HK-2 (cell line): ENCODE results near the gene PRKG1.
A peak's percentile ranks its signal among the peaks of the same experiment; 100 is the strongest.

ENCODE experiments used
- DNase-seq: peaks from one replicate; pipeline ENCODE4 v3.0.0-alpha.2; 2018; ENCODE audit not compliant: unreplicated experiment

The PRKG1 gene

DNA sequence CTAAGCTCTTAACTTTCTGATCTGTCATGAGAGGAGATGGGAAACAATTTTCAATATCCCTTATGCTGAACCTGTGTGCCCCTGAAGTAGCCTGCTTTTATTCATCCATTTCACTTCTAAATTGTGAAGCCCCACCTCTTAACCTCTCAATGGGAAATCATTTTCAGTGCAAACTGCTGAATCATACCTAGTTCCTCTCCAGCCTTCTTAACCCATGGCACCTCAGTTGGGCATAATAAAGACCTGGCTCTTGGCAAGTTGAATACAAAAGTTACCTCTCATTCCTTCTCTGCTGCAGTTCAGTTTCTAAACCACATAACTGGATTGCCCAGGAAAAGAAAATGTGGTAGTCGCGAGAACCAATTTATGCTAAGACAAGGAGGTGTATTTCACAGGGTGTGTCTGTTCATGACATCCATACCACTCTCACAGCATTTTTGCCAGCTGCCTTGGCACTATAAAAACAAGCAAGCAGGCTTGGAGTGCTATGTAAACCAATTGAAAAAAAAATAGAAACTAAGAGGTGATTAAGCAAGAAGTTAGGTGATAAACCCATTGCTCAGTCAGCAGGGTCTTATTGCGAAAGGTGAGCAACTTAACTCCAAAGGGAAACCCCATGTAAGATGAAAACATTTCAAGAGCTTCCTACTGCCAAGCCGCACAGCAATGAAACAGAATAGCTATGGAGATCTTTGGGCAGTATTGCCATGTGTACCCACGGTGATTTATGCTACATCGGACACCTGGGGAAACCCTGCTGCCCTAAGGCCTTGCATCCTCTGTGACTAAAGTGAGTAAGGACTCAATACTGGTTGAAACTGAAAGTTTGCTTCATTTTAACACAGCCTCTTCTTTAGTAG is 1182.8 kb downstream of the PRKG1 start:
- DNase-seq: no peak

DNA sequence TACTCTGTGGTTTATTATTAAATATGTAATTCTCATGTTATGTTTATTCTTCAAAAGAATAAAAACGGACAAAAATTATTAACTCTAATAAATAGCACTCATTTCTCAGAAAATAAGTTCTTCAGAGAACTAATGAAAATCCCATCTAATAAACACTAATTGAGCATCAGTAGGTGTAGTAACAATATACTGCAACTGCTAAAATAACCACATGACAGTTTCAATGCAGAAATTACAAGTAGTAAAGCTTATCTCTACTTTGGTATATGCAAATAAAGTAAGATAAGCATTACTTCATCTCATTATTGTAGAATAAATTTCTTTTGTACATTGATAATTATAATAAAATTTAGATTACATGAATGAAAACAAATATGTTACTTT is 1183.4 kb downstream of the PRKG1 start:
- DNase-seq: no peak

DNA sequence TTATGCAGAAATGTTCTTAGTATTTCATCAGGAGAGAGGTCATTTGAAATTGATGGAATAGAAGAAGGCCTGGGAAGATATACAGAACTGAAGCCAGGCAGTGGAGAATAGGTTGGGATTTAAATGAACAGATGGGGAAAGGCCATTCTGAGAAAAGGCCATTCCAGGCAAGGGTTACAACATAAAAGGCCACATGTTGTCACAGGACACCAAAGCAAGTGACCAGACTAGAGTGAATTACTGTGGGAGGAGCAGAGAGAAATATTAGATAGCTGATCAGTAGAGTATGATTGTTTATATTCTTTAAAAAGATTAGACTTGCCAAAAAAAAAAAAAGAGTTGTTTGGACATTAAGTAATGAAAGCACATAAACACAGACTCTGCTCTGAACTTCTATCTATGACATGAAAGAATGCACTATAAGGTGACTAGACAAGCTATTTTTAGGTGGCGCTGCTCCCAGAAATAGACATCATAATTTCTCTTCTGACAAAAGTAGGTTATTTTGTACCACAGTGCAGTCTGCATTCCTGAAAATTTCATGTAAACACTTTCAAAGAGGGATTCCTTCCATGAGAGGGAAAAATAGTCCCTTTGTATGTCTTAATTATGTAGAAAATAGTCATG is 1184.6 kb downstream of the PRKG1 start:
- no peak for DNase-seq

DNA sequence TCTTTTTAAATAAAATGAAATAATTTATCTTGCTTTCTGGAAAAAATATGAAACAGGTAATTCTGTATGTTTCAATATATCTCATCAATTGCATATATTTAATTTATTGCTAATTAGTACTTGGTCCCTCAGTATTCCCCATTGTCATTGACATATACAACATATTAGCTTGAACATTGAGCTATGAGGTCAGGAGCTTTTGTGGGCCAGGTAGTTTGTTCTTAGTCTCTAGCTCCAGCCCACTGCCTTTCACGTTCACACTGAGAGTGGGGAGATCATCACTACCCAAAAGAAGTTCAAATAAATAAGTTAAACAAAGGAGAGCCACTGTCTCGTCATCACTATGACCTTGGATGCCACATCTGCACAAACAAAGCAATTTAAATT is 1185.1 kb downstream of the PRKG1 start:
- DNase-seq: no peak

DNA sequence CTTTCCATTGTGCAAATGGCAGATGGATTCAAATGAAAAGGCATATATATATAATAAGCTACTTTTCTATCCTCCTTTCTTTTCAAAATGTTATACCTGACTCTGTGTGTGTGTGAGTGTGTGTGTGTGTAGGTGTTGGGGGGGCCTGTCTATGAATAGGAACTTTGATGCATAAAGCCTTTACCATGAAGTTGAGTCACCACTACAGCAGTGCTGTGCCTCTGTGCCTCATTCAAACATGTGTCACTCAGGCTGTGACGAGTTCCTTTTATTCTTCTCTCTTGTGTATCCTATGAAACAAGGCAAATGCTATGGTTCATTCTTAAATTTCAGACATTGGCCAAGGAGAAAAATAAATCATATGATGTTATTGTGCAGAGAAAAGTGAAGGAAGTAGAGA is 1187.1 kb downstream of the PRKG1 start:
- no peak for DNase-seq

DNA sequence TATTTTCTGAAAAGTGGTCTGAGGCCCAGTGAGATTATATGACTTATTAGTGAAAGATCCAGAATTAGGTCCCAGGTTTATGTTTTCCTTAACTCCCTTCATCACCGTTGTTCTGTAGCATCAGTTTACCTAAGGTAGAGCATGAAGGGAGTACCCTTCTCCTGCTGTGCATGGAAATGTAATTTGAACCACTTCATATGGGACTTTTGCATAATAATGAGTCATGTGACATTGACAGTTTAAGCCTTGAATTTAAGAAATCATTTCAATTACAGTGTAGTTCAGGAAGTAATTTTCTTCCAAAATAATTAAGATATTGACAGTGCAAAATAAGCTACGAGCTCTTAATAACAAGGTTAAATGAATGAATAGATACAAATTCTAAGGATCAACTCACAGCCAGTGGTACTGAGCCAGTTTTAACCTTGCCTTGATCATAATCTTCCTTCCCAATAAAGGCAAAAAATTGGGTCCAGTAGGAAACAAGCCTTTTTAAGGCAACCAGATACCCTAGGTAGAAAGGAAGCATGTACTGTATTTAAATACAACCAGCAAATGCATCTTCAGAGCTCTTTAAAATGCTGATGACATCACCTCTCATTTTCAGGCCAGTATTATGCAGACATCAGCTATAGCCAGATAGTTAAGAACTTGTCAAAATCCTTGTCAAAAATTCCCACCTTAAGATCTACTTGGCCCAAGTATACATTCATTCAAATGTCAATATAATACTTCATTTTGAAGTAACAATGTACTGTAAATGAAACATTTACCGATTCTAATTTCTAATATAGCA is 1191.0 kb downstream of the PRKG1 start:
- no peak for DNase-seq

DNA sequence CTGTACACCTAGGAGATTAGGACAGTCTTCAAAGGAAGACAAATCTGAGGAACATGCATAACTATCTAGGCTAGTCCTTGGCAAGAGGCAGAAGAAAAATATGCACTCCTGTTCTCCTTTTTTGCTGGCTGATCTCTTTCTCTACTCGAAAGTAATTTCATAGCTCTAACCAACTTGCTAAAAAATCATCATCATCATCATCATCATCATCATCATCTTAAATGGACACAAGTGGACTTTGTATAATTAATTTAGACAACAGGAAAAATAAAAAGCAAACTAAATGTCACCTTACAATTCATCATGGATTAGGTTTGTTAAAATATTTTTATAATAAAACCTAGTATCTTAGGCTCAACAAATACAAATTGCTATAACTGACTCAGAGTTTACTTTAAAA is 1192.6 kb downstream of the PRKG1 start:
- DNase-seq: no peak

DNA sequence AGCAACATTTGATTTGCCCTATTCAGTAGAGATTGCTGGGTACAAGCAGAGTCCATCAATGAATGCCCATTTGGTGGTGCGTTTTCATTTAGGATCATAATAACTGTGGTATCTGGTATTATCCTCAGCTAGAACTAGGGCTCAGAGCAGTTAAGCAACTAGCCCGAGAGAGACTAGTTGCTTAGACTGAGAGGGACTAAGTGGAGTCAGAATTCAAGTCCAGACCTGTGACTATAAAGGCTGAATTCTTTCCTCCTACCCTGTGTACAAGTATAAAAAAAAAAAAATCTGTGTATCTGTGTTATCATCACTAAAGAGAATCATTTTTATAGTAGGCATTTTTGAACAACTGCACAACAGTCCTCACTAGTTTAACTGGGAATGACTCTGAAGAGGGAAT is 1194.5 kb downstream of the PRKG1 start:
- no peak for DNase-seq

DNA sequence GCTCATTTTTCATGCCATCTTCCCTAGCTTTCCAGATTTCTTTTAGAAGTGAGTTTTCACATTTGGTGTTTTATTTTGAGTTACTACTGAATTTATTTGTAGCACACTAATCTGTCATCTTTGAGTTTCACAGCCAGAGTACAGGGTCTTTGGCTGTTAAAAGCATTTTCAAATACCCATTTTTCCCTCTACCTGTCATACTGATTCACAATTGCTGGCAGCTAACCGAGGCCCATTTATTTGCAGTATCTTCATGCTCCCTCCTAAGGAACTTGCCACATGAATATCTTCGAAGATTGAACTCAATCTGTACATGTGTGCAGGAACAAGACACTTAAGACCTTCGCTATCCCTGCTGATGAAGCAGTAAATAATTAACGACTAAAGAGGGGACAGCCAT is 1194.9 kb downstream of the PRKG1 start:
- no peak for DNase-seq

DNA sequence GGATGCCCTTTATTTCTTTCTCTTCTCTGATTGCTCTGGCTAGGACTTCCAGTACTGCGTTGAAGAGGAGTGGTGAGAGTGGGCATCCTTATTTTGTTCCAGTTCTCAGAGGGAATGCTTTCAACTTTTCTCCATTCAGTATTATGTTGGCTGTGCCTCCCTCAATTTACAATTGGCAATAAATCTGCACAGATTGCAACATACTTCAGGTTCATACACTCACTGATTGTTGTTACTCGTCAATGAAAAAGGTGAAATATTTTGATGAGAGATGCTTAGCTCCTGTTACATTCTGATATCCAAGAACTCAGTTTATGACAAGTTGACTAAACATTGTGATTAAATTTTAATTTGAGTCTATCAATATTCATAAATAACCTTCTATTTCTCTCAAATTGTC is 1201.9 kb downstream of the PRKG1 start:
- DNase-seq: no peak

DNA sequence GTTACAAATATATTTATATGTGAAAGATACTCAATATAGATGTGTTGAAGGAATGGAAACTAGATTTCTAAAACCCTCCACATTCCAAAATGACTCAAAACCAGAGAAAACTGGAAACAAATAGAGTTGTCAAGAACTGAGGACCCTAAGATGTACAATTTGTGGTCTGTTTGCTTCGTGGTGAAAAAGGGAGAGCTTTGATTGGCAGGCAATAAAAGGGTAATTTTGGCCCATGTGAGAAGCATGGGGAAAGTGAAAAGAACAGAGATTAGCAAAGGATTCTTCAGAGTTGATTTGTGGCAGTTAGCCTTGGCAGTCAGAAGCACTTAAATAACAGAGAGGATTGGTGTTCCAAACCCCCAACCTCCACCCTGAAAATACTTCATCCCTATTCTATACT is 1202.7 kb downstream of the PRKG1 start:
- DNase-seq: no peak

DNA sequence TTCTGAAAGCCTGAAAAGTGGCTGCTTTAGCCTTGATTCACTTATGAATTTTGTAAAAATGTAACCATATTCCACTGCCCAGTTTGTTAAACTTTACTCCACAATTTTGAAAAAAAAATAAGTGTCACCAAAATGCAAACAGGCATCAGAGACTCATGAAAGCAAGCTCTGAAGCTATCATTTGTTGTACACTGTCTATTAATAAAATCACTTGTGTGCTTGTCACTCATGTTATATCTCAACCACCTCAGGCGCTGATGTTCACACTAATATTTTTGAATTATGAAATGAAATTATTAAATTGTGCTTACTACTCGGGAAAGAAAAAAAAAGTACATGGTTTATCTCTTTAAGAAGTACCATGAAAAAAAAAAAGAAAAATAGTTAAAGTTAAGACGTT is 1205.3 kb downstream of the PRKG1 start:
- DNase-seq: no peak

DNA sequence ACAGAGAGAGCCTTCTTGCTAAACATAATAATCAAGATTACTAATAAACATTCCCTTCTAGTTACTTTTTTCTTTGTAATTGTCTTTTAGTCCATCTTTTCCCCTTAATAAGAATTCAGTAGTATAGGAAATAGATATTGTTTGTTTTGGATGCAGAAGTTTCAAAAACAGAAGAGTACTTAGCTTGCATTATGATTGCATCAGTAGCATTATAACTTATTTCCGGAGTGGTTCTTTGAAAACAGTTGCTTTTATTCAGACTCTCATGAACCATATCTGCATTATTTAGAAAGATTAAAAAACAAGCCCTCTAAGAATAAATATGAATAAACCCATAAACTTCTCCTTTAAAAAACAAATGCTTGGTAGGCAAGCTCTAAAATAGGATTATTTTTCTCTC is 1205.8 kb downstream of the PRKG1 start:
- no peak for DNase-seq

DNA sequence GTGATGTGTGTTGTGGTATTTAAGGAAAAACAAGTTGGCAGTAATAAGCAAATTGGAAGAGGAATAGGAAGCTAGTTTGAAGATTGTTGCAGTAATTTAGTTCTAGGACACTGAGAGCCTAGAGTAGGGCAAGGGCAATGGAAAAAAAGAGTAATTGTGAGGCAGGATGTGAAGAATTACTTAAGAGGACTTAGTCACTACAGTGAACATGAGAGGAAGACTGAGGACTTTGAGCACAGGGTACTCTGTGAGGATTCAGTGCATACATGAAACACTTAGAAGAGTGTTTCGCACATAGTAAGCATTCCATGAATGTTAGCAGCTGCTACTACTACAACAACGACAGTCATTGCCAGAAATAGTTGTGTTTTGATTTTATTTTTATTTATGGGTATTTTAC is 1208.9 kb downstream of the PRKG1 start:
- no peak for DNase-seq

DNA sequence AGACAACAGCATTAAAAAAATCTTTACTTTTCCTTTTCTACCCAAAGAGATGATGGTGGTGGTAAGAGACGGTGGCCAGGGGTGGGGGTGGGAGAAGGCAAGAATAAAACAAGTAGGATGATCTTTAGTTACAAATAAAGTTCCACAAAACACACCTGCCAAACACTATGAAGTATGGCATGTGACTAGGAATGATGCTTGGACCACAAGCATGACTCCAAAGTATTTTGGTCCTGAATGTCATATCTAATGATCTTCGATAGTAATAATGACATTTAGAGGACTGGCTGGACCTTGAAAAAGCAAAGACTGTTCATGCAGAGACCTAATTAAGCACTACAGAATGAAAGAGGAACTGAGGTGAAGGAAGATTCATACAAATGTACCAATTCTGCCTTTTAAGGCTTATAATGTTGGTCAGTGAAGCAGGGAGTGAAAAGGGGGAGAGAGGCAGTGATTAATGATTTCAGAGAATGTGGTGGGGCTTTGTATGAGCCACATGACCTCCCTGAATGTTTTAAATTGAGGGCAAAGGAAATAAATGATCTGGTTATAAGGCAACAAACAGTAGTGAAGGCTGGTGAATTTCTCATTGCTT is 1210.2 kb downstream of the PRKG1 start:
- no peak for DNase-seq

DNA sequence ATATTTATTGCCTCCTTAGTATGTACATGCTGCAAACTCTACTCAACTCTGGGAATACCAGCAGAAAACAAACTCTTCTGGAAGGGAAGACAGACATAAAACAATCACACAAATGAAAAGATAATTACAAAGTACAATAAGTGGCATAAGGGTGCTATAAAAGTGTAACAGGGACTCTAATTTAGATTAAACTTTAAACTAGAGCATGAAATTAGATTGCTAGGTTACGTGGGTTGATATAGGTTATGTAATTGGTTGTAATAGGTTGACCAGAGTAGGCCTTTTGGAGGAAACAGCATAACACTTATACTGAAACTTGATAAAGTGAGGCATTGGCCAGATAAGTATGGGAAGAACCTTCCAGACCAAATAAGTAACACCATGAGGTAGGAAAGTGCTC is 1213.6 kb downstream of the PRKG1 start:
- no peak for DNase-seq

DNA sequence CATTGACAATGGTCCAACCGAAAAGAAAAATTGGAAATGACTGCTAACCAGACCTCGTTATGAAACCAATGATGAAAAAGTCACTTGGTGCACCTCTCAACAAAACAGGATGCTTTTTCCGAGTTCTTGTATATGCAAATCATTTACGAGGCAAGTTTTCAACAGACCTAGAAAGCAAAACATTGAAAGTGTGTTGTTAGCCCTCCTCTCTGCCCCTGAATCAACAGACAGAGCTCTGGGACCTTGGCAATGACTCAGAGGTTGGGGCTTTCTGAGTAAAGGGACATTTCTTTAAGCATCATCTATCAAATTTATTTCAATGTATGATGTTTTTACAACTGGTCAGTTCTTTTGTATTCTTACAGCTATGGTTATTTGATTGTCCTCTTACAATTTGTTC is 1223.5 kb downstream of the PRKG1 start:
- DNase-seq: no peak

DNA sequence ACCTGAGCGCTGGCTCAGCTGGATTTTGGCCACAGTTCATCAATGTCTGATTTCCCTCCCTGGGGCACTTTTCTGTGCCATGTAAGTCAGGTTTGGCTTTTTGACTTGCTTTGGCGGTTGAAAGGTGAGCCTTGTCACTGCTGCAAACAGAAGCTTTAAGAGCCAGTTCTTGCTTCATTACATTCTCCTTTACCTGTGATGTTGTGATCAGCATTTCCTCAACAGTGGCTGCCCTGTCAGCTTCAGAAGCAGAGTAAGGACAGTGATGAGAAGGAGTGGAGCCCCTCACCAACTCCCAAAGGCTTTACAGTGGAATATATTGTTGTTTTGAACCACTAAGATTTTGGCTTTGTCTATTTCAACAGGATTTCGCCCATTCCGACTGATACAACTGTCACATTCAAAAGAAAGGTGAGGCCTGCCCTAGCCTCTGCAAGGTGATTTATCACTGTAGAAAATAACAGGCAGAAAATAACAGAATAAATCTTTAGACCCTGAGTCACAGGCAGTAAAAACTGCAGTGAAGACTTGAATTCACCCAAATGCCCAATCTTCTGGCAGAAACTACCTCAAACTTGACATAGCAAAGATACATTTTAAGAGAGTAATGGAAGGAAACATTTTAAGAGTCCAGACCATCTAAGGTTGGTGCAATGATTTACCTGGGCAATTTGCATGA is 1226.5 kb downstream of the PRKG1 start:
- no peak for DNase-seq

DNA sequence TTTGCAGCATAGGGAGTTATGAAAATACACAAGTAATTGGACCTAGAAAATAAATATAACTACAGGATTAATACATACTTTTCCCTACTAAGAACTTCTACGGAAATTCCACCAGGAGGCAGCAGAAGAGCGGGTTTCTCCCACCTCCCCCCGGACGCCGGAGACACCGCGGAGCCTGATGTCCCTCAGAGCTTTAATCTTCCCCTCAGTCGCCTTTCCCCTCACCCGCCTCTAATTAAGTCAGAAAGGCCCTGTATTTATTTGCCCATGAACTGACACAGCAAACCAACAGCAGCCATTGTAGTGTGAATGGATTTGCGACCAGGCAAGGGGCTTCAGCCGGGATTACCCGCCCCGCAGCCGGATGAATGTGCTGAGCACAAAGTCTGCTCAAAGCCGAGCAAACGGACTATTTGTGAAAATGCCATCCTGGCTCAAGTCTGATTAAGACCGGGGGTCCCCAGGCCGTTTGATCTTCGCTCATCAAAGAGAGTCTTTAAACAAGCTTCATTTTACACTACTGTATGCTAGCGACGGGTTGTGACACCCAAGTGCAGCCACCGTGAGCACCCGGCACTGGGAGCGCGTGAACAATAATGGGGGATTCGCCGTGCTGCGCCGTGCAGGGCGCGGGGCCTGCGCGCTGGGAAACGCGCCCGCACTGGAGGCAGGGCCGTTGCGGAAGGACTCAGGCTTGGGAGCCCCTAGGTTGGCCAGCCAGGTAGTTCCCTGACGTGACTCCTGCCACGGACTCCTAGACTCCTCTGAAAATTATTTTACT is 1234.2 kb downstream of the PRKG1 start:
- DNase-seq: peak; percentile 56

DNA sequence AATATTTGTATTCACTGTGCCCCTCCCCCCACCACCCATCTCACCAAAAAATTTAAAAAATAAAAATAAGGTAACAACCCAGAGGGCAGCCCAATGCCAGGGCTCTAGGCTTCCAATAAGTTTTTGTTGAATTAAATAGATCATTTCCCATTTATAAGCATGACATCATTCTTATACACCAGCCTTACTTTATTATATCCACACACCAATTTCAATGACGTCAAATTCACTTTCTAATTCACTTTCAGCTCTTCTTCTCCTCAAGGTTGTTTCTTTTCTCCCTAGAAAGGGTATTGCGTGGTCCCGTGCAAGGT is 1238.6 kb downstream of the PRKG1 start:
- DNase-seq: no peak

DNA sequence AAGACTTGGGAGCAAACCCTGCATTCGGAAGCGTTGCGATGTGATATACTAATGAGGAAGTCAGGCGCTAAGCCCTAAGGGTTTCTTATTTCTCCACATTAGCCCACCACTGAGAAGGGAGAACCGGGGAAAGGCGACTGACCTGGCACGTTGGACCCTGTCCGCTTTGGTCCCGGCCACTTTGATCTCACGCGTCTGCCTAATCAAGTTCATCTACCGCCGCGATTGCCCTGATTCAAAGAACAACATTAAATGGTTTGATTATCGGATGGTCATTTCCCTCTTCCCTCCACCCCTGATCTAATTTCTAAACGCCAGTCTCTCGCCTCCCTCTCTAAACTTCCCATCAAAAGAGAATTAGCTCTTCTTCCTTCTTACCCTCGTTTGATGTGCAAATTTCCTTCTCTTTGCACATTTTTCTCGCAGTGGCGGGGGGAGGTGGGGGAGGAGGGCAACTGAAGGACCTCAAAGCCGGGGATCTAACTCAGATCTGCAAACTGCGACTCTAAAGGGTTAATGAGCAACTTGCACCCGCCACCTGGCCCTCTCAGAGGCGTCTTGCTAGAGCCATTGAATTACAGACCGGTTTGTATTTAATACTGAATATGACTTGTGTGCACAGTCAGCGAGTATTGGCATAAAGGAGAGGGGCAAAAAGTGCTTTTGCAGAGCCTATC is 1239.1 kb downstream of the PRKG1 start:
- DNase-seq: peak; percentile 11
